SK-N-MC (cell line): ENCODE results near the gene SDF4.

Experiments
- EZH2 ChIP-seq: fragments of 200-600 bp; sonication (generic); IDR thresholded peaks from one replicate; pipeline ENCODE4 v1.6.1; 2017; ENCODE audit warnings: antibody characterized with exemption
- FOXP2 ChIP-seq: optimal IDR thresholded peaks from 2 replicates; pipeline ENCODE3; 2011; ENCODE audit warnings: mild to moderate bottlenecking, moderate library complexity; ENCODE audit not compliant: insufficient read depth; ENCODE audit errors: extremely low read length, control extremely low read depth
- POLR2AphosphoS5 ChIP-seq: IDR thresholded peaks from 2 replicates; pipeline ENCODE4 v1.6.1; 2012; ENCODE audit warnings: mild to moderate bottlenecking, low read depth, low read length, borderline replicate concordance

GRCh38 chr1:1173793-1174415 is 57.9 kb downstream of the SDF4 start, which contains the start of gene TTLL10:
- TF ChIP-seq POLR2AphosphoS5 (no peak), EZH2 (no peak), FOXP2 (no peak)
